ENCODE results near the gene KLF6.

DNA sequence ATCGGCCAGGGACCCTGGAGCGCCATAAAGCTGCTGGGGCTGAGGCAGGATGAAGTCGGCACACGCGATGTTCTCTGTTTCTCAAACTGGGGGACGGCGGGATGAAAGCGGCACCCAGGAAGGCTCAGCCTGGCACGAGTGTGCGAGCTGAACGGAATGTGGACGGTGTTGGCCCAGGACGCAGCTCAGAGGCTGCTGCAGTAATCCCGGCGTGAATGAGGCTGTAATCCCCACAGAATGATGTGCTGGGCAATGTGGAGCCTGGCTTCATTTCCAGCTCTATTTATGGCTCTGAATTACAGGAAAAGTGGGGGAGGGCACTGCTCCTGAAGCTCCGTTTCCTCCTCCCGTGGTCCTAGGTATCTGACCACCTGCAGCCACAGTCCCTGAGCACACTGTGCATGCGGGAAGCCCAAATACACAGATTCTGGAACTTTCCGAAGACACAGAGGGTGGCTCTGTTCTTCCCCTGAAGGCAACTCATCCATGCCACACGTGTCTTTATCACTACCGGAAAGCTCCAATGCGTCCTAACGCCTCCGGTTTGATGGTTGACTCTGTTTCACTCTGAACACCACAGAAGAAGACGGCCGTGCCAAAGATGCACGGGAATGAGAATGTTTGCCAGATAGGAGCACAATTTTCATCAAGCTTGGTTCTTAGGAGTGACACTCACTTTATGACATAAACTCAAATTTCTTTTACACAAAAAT is 37.6 kb downstream of the KLF6 start:
- TF ChIP-seq, protein P1, sequence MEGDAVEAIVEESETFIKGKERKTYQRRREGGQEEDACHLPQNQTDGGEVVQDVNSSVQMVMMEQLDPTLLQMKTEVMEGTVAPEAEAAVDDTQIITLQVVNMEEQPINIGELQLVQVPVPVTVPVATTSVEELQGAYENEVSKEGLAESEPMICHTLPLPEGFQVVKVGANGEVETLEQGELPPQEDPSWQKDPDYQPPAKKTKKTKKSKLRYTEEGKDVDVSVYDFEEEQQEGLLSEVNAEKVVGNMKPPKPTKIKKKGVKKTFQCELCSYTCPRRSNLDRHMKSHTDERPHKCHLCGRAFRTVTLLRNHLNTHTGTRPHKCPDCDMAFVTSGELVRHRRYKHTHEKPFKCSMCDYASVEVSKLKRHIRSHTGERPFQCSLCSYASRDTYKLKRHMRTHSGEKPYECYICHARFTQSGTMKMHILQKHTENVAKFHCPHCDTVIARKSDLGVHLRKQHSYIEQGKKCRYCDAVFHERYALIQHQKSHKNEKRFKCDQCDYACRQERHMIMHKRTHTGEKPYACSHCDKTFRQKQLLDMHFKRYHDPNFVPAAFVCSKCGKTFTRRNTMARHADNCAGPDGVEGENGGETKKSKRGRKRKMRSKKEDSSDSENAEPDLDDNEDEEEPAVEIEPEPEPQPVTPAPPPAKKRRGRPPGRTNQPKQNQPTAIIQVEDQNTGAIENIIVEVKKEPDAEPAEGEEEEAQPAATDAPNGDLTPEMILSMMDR (IDR thresholded peaks at IDR 0.05; ENCODE audit: insufficient read depth, low read depth, low read length): no peak
- TF ChIP-seq EZH2 (IDR thresholded peaks at IDR 0.05; ENCODE audit: insufficient read depth, low read length): no peak

Measured in astrocyte (in vitro differentiated cells and primary cell).